ENCODE results near the gene TNPO2.

- TF ChIP-seq TRIM28 (IDR thresholded peaks at IDR 0.05; ENCODE audit: borderline replicate concordance, low read length) (no peak), GLIS1 (tag by site-specific recombination; IDR thresholded peaks at IDR 0.05) (no peak), ZNF660 (tag by site-specific recombination; IDR thresholded peaks at IDR 0.05) (no peak), YY1 (tag by site-specific recombination; IDR thresholded peaks at IDR 0.05) (no peak), CTCF (tag by site-specific recombination; IDR thresholded peaks at IDR 0.05) (no peak), ZNF571 (tag by site-specific recombination; IDR thresholded peaks at IDR 0.05) (no peak), ZBTB21 (tag by site-specific recombination; IDR thresholded peaks at IDR 0.05) (no peak), ZNF248 (tag by site-specific recombination; IDR thresholded peaks at IDR 0.05) (no peak), PRDM4 (tag by site-specific recombination; IDR thresholded peaks at IDR 0.05) (no peak), ZBTB49 (tag by site-specific recombination; IDR thresholded peaks at IDR 0.05; ENCODE audit: low read depth) (no peak), ZNF654 (tag by site-specific recombination; IDR thresholded peaks at IDR 0.05; ENCODE audit: low read depth) (no peak), ZNF555 (tag by site-specific recombination; conservative IDR thresholded peaks at IDR 0.05) (no peak), ZNF639 (tag by site-specific recombination; IDR thresholded peaks at IDR 0.05) (no peak)
Measured at GRCh38 chr19:12692960-12693359, 30.8 kb downstream of the TNPO2 start.
